ENCODE data around the gene CDH4.

CDH4 gene

DNA sequence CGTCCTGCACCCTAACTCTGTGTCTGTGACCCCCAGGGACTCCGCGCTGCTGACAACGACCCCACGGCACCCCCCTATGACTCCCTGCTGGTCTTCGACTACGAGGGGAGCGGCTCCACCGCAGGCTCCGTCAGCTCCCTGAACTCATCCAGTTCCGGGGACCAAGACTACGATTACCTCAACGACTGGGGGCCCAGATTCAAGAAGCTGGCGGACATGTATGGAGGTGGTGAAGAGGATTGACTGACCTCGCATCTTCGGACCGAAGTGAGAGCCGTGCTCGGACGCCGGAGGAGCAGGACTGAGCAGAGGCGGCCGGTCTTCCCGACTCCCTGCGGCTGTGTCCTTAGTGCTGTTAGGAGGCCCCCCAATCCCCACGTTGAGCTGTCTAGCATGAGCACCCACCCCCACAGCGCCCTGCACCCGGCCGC, 684.7 kb downstream of the CDH4 start:
- no peak overlapping the region for H3K4me2 ChIP-seq (ENCODE audit: insufficient read depth, low read length)
- no peaks in the 10 kb centered on the region for H3K4me1 ChIP-seq (ENCODE audit: insufficient read depth, low read length)
- DNase-seq (no peak), ATAC-seq (ENCODE audit: insufficient read depth, low read depth) (no peak)
- no peak overlapping the region for H3K4me3 ChIP-seq (ENCODE audit: low read depth in 1 of 2, low read length in 2 of 2)
- no peak overlapping the region for H3K9ac ChIP-seq (ENCODE audit: low read depth, low read length)
- H3K27ac ChIP-seq (ENCODE audit: low read length): no peak overlapping the region
- TF ChIP-seq EZH2 (IDR thresholded peaks at IDR 0.05; ENCODE audit: borderline replicate concordance, low read depth, low read length, severe bottlenecking): no peak
- TF ChIP-seq, protein P1, sequence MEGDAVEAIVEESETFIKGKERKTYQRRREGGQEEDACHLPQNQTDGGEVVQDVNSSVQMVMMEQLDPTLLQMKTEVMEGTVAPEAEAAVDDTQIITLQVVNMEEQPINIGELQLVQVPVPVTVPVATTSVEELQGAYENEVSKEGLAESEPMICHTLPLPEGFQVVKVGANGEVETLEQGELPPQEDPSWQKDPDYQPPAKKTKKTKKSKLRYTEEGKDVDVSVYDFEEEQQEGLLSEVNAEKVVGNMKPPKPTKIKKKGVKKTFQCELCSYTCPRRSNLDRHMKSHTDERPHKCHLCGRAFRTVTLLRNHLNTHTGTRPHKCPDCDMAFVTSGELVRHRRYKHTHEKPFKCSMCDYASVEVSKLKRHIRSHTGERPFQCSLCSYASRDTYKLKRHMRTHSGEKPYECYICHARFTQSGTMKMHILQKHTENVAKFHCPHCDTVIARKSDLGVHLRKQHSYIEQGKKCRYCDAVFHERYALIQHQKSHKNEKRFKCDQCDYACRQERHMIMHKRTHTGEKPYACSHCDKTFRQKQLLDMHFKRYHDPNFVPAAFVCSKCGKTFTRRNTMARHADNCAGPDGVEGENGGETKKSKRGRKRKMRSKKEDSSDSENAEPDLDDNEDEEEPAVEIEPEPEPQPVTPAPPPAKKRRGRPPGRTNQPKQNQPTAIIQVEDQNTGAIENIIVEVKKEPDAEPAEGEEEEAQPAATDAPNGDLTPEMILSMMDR (IDR thresholded peaks at IDR 0.05; ENCODE audit: borderline replicate concordance, extremely low read depth, low read length, poor library complexity, severe bottlenecking): no peak
- H3K36me3 ChIP-seq (ENCODE audit: insufficient read depth, low read length): no peaks in the 10 kb centered on the region
- no peaks in the 10 kb centered on the region for H3K9me3 ChIP-seq (ENCODE audit: insufficient read depth, low read length, severe bottlenecking)
- no peaks in the 10 kb centered on the region for H3K27me3 ChIP-seq (ENCODE audit: insufficient read depth, low read length, poor library complexity)
- H3K79me2 ChIP-seq (ENCODE audit: insufficient read depth, low read length): no peaks in the 10 kb centered on the region
- no peak overlapping the region for H2AFZ ChIP-seq (ENCODE audit: low read depth, low read length)
- H4K20me1 ChIP-seq (ENCODE audit: insufficient read depth, low read length): peaks cover 19% of the 10 kb centered on the region; the same call in 1 of the 2 replicates

- no peaks in the 10 kb centered on the region for H3K27me3 ChIP-seq (ENCODE audit: insufficient read depth, low read length, poor library complexity)
- no peaks in the 10 kb centered on the region for H3K9me3 ChIP-seq (ENCODE audit: insufficient read depth, low read length, severe bottlenecking)
- no peaks in the 10 kb centered on the region for H3K4me1 ChIP-seq (ENCODE audit: insufficient read depth, low read length)
- DNase-seq (no peak), ATAC-seq (ENCODE audit: insufficient read depth, low read depth) (no peak)
- no peaks in the 10 kb centered on the region for H3K79me2 ChIP-seq (ENCODE audit: insufficient read depth, low read length)
- no peak overlapping the region for H3K27ac ChIP-seq (ENCODE audit: low read length)
- H3K4me3 ChIP-seq (ENCODE audit: low read depth in 1 of 2, low read length in 2 of 2): no peak overlapping the region
- H4K20me1 ChIP-seq (ENCODE audit: insufficient read depth, low read length): peaks cover 18% of the 10 kb centered on the region; the same call in 1 of the 2 replicates
- TF ChIP-seq EZH2 (IDR thresholded peaks at IDR 0.05; ENCODE audit: borderline replicate concordance, low read depth, low read length, severe bottlenecking): no peak
- TF ChIP-seq, protein P1 (IDR thresholded peaks at IDR 0.05; ENCODE audit: borderline replicate concordance, extremely low read depth, low read length, poor library complexity, severe bottlenecking): no peak
- H3K4me2 ChIP-seq (ENCODE audit: insufficient read depth, low read length): no peak overlapping the region
- H2AFZ ChIP-seq (ENCODE audit: low read depth, low read length): no peak overlapping the region
- H3K9ac ChIP-seq (ENCODE audit: low read depth, low read length): no peak overlapping the region
- no peaks in the 10 kb centered on the region for H3K36me3 ChIP-seq (ENCODE audit: insufficient read depth, low read length)
Measured at GRCh38 chr20:61937146-61937962, 685.3 kb downstream of the CDH4 start.

DNA sequence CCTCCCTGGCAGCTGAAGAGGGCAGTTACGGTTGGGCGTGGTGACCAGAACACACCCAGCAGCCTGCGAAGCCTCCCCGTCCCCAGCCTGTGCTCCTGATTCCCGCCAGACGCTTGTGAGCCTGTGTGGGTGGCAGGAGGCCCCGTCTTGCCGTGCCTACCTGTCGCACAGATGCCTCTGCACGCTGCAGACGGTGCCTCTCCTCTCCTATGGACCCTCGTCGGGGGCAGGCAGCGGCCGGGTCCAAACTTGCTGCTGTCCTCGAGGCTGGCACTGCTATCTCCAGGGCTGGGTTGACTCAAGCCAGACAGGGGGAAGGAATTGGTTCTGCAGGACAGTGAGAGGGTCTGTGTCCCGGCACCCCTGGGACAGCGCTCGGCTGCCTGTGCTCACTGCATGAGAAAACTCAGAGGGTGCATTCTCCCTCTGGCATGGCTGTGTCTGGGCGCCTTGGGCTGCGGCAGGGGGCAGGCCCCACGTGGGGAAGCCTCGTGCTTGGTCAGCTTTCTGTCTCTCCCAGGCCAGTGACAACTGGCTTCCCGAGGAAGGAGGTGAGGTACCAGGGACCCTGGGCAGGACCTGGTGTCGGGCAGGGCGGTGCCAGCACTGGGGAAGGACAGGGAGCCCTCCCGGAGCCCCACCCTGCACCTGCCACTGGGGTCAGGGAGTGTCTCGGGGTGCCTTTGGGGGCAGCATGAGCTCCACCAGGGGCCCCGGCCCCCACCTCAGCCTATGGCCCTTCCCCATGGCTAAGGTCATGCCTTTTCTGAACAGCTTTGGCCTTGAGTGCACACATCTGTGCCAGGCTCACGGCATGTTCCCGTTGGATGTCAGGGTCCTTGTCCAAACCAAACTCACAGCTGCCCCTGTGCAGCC, 686.1 kb downstream of the CDH4 start:
- Histone ChIP-seq H3K9me3 (ENCODE audit: insufficient read depth, low read length, severe bottlenecking) (no peaks in the 10 kb centered on the region), H3K9ac (ENCODE audit: low read depth, low read length) (no peak overlapping the region), H3K79me2 (ENCODE audit: insufficient read depth, low read length) (no peaks in the 10 kb centered on the region), H3K27me3 (ENCODE audit: insufficient read depth, low read length, poor library complexity) (no peaks in the 10 kb centered on the region), H4K20me1 (ENCODE audit: insufficient read depth, low read length) (peaks cover 13% of the 10 kb centered on the region; the same call in 1 of the 2 replicates), H2AFZ (ENCODE audit: low read depth, low read length) (no peak overlapping the region), H3K4me3 (ENCODE audit: low read depth in 1 of 2, low read length in 2 of 2) (no peak overlapping the region), H3K27ac (ENCODE audit: low read length) (no peak overlapping the region), H3K4me2 (ENCODE audit: insufficient read depth, low read length) (no peak overlapping the region), H3K4me1 (ENCODE audit: insufficient read depth, low read length) (no peaks in the 10 kb centered on the region), H3K36me3 (ENCODE audit: insufficient read depth, low read length) (no peaks in the 10 kb centered on the region)
- ATAC-seq (ENCODE audit: insufficient read depth, low read depth): no peak
- no peak for DNase-seq
- TF ChIP-seq, protein P1 (IDR thresholded peaks at IDR 0.05; ENCODE audit: borderline replicate concordance, extremely low read depth, low read length, poor library complexity, severe bottlenecking): no peak
- no peak for TF ChIP-seq EZH2 (IDR thresholded peaks at IDR 0.05; ENCODE audit: borderline replicate concordance, low read depth, low read length, severe bottlenecking)
